Uterus (tissue), 4 donors: ENCODE results near the gene SLC12A9. TPM values are rescaled to one million over a fixed set of nuclear protein-coding genes. Genes with fewer than 3 reads are reported as not detected.

Experiments used
- DNase-seq, 2 donors: peaks; one replicate each; pipeline ENCODE4 v3.0.0-alpha.2; 2019 to 2020
- H3K27ac ChIP-seq, 2 donors: fragments of 200-600 bp; sonication (generic); 1 replicate in 1 of 2; 2 replicates in 1 of 2; pipeline ENCODE4 v1.5.1; 2016 to 2018
- H3K27me3 ChIP-seq, 2 donors: fragments of 200-600 bp; sonication (generic); one replicate each; pipeline ENCODE4 v1.5.1; 2018 to 2019; ENCODE audit warnings: control low read depth in 1 of 2
- H3K36me3 ChIP-seq, 2 donors: fragments of 200-600 bp; sonication (generic); one replicate each; pipeline ENCODE4 v1.5.1; 2019; ENCODE audit warnings: control low read depth in 1 of 2
- H3K4me1 ChIP-seq, 2 donors: fragments of 200-600 bp; sonication (generic); one replicate each; pipeline ENCODE4 v1.5.1; 2018 to 2019; ENCODE audit warnings: control low read depth in 1 of 2
- H3K4me3 ChIP-seq, 2 donors: fragments of 200-600 bp; sonication (generic); 1 replicate in 1 of 2; 2 replicates in 1 of 2; pipeline ENCODE4 v1.5.1; 2018 to 2019; ENCODE audit warnings: mild to moderate bottlenecking in 1 of 2
- H3K9me3 ChIP-seq, 2 donors: fragments of 200-600 bp; sonication (generic); one replicate each; pipeline ENCODE4 v1.5.1; 2019; ENCODE audit warnings: control low read depth in 1 of 2
- POLR2A ChIP-seq, 2 donors: fragments of 450-650 bp; IDR thresholded peaks; one replicate each; pipeline ENCODE4 v1.6.1; 2016; ENCODE audit warnings: antibody characterized with exemption in 2 of 2, mild to moderate bottlenecking in 1 of 2, moderate library complexity in 1 of 2
- intact Hi-C: fragments of 100-400 bp; cut with DNase I; formaldehyde crosslinking; loops from one replicate; pipeline ENCODE4 v1.15.1; 2023; ENCODE audit warnings: low total_unique reads
- total RNA-seq, 4 donors: library from RNA; depleted of rRNA in 3 of 4; stranded (reverse); fragments of >200 nt in 3 of 4; gene quantifications; one replicate each; pipeline versions ENCODE4 v1.1.0 to v1.2.4, GENCODE V29; 2014 to 2023
- TF ChIP-seq, protein P1 (sequence below), 4 experiments: fragments of 200-600 bp in 2 of 4; fragments of 450-650 bp in 2 of 4; sonication (generic) in 2 of 4; IDR thresholded peaks; one replicate each; pipeline ENCODE4 v1.5.1; 2016 to 2019; ENCODE audit warnings: antibody characterized with exemption in 4 of 4, mild to moderate bottlenecking in 2 of 4, moderate library complexity in 1 of 4
- donor health status: DM: yes; HTN: yes; CAD: no.

SLC12A9 gene, protein sequence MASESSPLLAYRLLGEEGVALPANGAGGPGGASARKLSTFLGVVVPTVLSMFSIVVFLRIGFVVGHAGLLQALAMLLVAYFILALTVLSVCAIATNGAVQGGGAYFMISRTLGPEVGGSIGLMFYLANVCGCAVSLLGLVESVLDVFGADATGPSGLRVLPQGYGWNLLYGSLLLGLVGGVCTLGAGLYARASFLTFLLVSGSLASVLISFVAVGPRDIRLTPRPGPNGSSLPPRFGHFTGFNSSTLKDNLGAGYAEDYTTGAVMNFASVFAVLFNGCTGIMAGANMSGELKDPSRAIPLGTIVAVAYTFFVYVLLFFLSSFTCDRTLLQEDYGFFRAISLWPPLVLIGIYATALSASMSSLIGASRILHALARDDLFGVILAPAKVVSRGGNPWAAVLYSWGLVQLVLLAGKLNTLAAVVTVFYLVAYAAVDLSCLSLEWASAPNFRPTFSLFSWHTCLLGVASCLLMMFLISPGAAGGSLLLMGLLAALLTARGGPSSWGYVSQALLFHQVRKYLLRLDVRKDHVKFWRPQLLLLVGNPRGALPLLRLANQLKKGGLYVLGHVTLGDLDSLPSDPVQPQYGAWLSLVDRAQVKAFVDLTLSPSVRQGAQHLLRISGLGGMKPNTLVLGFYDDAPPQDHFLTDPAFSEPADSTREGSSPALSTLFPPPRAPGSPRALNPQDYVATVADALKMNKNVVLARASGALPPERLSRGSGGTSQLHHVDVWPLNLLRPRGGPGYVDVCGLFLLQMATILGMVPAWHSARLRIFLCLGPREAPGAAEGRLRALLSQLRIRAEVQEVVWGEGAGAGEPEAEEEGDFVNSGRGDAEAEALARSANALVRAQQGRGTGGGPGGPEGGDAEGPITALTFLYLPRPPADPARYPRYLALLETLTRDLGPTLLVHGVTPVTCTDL
- total RNA-seq = 10 to 100 TPM in 3 of 4 donors, 1 to 10 TPM in 1; 9.0 to 36.9 (median 25.9) TPM

DNA sequence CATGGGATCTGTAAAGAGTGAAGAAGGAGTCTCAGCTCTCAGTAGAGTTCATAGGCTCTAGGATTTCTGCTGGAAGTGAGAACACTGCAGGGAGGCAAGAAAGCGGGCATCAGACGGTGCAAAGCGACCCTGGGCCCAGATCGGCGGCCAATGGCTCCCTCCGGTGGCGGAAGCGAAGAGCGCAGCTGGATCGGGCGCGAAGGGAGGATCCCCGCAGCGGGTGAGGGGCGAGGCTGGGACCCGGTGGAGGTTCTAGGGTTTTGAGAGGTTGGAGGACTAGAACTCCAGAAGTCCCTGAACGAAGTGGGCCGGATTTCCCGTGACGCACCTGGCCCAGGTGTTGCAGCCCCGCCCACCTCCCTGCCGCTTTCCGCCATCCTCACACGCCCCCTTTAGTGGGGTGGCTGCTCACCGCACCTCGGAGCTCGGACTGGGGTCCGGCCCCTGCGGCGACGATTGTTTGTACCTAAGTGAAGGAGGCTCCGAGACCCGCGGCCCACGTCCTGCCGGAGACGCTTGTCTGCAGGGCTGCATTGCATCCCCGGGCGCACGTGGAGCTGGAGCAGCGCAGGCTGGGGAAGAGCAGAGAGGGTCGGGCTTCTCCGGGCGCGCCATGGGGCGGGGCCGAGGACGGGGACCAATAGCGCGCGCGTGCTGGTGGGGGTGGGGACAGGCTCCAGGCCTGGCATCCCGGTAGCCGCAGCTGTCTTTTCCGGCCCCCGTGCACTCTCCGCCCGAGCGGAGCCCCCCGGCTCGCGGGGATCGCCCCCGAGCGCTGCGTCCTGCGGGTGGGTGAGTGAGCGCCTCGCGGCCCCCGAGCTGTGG, at the start of gene SLC12A9:
Gene SLC12A9, plus strand, starts transcription at position 666 of the 825 bp plus-strand sequence. CDS start 1,485 bp downstream, outside the sequence.
- H3K4me3 ChIP-seq = peak within 1 kb of the TSS; percentile 62 to 66
- intact Hi-C loops = loop anchor here (5.0 kb wide), 1 partner anchor 130 kb away; the partner anchor contains the start of gene EPO
- DNase-seq = peak; percentile 88 to 91
- no peaks in the 10 kb centered on the region for H3K36me3 ChIP-seq
- H3K9me3 ChIP-seq = no peaks in the 10 kb centered on the region
- H3K27ac ChIP-seq = peak within 1 kb of the TSS; percentile 43 to 78
- H3K27me3 ChIP-seq = no peaks in the 10 kb centered on the region
- peak; percentile 29 to 38 for TF ChIP-seq POLR2A (IDR thresholded peaks at IDR 0.05)
- TF ChIP-seq, protein P1, sequence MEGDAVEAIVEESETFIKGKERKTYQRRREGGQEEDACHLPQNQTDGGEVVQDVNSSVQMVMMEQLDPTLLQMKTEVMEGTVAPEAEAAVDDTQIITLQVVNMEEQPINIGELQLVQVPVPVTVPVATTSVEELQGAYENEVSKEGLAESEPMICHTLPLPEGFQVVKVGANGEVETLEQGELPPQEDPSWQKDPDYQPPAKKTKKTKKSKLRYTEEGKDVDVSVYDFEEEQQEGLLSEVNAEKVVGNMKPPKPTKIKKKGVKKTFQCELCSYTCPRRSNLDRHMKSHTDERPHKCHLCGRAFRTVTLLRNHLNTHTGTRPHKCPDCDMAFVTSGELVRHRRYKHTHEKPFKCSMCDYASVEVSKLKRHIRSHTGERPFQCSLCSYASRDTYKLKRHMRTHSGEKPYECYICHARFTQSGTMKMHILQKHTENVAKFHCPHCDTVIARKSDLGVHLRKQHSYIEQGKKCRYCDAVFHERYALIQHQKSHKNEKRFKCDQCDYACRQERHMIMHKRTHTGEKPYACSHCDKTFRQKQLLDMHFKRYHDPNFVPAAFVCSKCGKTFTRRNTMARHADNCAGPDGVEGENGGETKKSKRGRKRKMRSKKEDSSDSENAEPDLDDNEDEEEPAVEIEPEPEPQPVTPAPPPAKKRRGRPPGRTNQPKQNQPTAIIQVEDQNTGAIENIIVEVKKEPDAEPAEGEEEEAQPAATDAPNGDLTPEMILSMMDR (IDR thresholded peaks at IDR 0.05) = peak; percentile 90 to 97 (median 96)
- H3K4me1 ChIP-seq = no peaks in the 10 kb centered on the region

DNA sequence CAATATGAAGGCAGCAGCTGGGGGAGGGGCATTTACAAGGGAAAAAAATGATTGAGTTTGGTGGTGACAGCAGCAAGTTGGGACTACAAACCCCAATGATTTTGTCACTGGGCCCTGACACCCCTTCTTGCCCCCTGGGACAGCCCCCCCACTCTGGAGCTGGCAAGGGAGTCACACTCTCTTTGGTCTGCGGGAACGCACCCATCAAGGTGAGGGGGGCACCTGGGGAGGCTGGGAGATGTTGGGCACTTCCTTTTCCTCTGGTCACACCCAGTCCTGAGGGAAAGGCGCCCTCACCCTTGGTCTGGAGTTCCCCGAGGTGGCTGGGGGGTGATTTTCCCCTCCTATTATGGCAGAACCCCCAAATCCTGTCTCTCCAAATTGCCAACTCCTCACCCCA, 49.6 kb upstream of the SLC12A9 start:
- intact Hi-C loops = no loop called here
- peak overlapping the region; percentile 92 to 93 for H3K27ac ChIP-seq

DNA sequence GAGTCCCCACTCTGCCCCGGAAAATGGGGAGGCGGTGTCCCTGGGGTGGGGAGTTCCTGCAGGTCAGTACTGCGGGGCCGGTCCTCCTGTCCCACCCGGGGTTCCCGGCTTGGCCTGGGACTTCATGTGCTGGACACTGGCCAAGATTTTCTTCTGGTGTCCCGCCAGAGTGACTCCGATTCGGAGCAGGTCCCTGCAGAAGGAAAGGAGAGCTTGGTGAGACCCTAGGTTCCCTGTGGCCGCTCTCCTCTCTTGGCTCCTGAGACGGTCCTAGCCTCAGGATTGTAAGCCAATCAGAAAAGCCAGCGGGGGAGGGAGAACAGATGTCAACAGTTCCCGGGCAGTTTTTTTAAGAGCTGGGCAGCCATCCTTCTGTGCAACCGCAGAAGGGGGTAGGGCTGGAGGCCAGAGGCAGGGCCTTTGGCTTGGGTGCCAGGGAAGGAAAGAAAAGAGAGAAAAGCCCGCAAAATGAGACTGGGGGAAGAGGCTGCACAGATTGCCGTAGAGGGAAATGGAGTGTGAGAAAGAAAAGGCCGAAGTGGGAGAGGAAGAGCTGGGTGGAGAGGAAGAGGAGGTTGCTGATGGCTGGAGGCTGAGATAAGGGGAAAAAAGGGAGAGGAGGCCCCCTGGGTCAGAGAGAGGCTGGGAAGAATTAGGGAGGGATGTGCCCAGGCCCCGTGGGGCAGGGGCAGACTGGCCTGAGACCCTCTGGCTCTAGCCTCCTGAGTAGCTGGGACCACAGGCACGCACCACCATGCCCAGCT, 48.9 kb upstream of the SLC12A9 start:
- H3K27ac ChIP-seq = peak overlapping the region; percentile 92 to 93
- DNase-seq = peak; percentile 89 to 93
- no peaks in the 10 kb centered on the region for H3K27me3 ChIP-seq
- H3K36me3 ChIP-seq = no peaks in the 10 kb centered on the region
- H3K9me3 ChIP-seq = no peaks in the 10 kb centered on the region
- intact Hi-C loops = no loop called here
- peaks cover 3 to 15% of the 10 kb centered on the region in 2 donors for H3K4me1 ChIP-seq
- H3K4me3 ChIP-seq = no peak overlapping the region
- no peak for TF ChIP-seq POLR2A (IDR thresholded peaks at IDR 0.05)
- TF ChIP-seq, protein P1 (IDR thresholded peaks at IDR 0.05) = no peak

More for the DNA sequence above, 49.6 kb upstream of the SLC12A9 start:
- no peaks in the 10 kb centered on the region for H3K9me3 ChIP-seq
- H3K4me3 ChIP-seq = no peak overlapping the region
- H3K27me3 ChIP-seq = no peaks in the 10 kb centered on the region
- no peaks in the 10 kb centered on the region for H3K36me3 ChIP-seq
- peak; percentile 37 to 52 for DNase-seq
- TF ChIP-seq, protein P1 (IDR thresholded peaks at IDR 0.05) = no peak
- no peak for TF ChIP-seq POLR2A (IDR thresholded peaks at IDR 0.05)
- H3K4me1 ChIP-seq = peaks cover 3 to 15% of the 10 kb centered on the region in 2 donors

DNA sequence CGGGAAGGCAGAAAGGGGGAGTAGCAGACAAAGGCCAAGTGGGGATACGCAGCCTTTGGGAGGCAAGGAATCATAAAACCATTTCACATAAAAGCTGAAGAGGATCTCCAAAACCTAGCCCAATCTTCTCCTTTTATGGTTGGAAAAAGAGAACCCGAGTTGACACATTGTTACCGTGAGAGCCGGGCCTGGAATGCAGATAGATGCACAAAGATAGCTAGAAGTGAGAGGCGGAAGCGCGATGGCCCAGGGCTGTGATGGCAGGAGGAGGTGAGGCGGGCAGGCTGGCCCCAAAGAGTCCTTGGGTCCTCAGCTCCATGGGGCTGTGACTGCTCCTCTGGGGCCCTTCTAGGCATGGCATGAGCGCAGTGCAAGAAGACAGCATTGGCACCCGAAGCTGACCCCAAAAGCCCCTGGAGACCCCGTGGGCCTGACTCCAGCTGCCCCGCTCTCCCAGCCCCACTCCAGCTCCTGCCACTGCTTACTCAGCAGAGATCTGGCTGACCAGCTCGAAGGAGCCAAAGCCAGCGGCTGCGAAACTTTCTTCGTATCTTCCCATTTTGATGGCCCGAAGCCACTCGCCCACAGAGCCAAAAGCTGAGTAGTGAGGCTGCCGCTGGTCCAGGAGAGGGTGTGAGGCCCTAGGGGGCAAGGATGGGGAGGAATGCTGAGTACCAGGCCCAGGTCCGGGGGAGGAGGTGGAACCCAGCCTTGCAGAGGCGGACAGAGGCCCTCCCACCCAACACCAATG, 47.7 kb upstream of the SLC12A9 start:
- Histone ChIP-seq H3K9me3 (no peaks in the 10 kb centered on the region), H3K4me1 (peaks cover 3 to 15% of the 10 kb centered on the region in 2 donors), H3K4me3 (no peak overlapping the region), H3K27ac (peak overlapping the region; percentile 92 to 93), H3K36me3 (no peaks in the 10 kb centered on the region), H3K27me3 (no peaks in the 10 kb centered on the region)
- TF ChIP-seq, protein P1 (IDR thresholded peaks at IDR 0.05) = no peak
- TF ChIP-seq POLR2A (IDR thresholded peaks at IDR 0.05) = no peak
- peak; percentile 76 to 84 for DNase-seq
- intact Hi-C loops = no loop called here
